ENCODE results near the gene EEF2. TPM values are rescaled to one million over a fixed set of nuclear protein-coding genes. Genes with fewer than 3 reads are reported as not detected.
"Not testable (repeated sequence)": the region's sequence is repeated elsewhere in the genome, so short reads cannot be mapped to it uniquely, and the experiment has no call there.

The EEF2 gene
- total RNA-seq, 1 donor from 2014 or later = 4,009 TPM

GRCh38 chr19:3947316-3947933, 37.8 kb downstream of the EEF2 start:
- not testable (repeated sequence) for DNase-seq (ENCODE audit: low read depth, low spot score)

- no peak for DNase-seq (ENCODE audit: low read depth, low spot score)
These were observed 39.4 kb downstream of the EEF2 start for GRCh38 chr19:3945838-3946237.

- DNase-seq (ENCODE audit: low read depth, low spot score) = no peak
These were observed 41.1 kb downstream of the EEF2 start for GRCh38 chr19:3944018-3944721.

- DNase-seq (ENCODE audit: low read depth, low spot score) = no peak
These were observed 42.4 kb downstream of the EEF2 start for GRCh38 chr19:3942790-3943409.

GRCh38 chr19:3938300-3938950, 46.8 kb downstream of the EEF2 start:
- DNase-seq (ENCODE audit: low read depth, low spot score) = not testable (repeated sequence)

- no peak for DNase-seq (ENCODE audit: low read depth, low spot score)
These were observed 48.5 kb downstream of the EEF2 start for GRCh38 chr19:3936506-3937442.

GRCh38 chr19:3932931-3933810, 52.1 kb downstream of the EEF2 start, which contains the start of gene NMRK2:
Gene NMRK2, plus strand, starts transcription at chr19:3933069. Its CDS starts 603 bp downstream, at chr19:3933672.
- DNase-seq (ENCODE audit: low read depth, low spot score) = no peak

- no peak for DNase-seq (ENCODE audit: low read depth, low spot score)
These were observed 54.2 kb downstream of the EEF2 start for GRCh38 chr19:3931041-3931440.

Other genes with a start within 250 kb of the EEF2 start
- gene APBA3, start 223.8 kb downstream of the EEF2 start, total RNA-seq = 17.5 and 29.0 TPM in 2 replicates
- gene MRPL54, start 222.8 kb downstream of the EEF2 start, total RNA-seq = 41.2 and 49.6 TPM in 2 replicates
- not detected in 2 replicates for gene RAX2, start 213.2 kb downstream of the EEF2 start, total RNA-seq
- gene MATK, start 199.1 kb downstream of the EEF2 start, total RNA-seq = under 0.01 TPM in 1 of 2 replicates, not detected in the other
- gene ZFR2, start 116.4 kb downstream of the EEF2 start, total RNA-seq = not detected in 2 replicates
- gene ATCAY, start 104.8 kb downstream of the EEF2 start, total RNA-seq = not detected in 2 replicates
- not detected in 2 replicates for gene NMRK2, start 52.4 kb downstream of the EEF2 start, total RNA-seq
- 165 and 166 TPM in 2 replicates for gene DAPK3, start 14.4 kb downstream of the EEF2 start, total RNA-seq
- 26.5 and 49.2 TPM in 2 replicates for gene PIAS4, start 22.3 kb upstream of the EEF2 start, total RNA-seq
- gene ZBTB7A, start 81.4 kb upstream of the EEF2 start, total RNA-seq = 12.5 and 12.9 TPM in 2 replicates
- gene MAP2K2, start 138.7 kb upstream of the EEF2 start, total RNA-seq = 191 and 203 TPM in 2 replicates
- gene CREB3L3, start 168.2 kb upstream of the EEF2 start, total RNA-seq = not detected in 2 replicates
- 11.4 and 14.2 TPM in 2 replicates for gene SIRT6, start 197.1 kb upstream of the EEF2 start, total RNA-seq
- 0.07 and 0.28 TPM in 2 replicates for gene ANKRD24, start 197.2 kb upstream of the EEF2 start, total RNA-seq
- 0.28 and 0.40 TPM in 2 replicates for gene EBI3, start 244.1 kb upstream of the EEF2 start, total RNA-seq

Data from pulmonary artery endothelial cell (primary cell).